Anterior cingulate cortex (tissue), 58 donors: ENCODE results near the gene TMEM87B.
"Not testable (repeated sequence)": the region's sequence is repeated elsewhere in the genome, so short reads cannot be mapped to it uniquely, and the experiment has no call there.

ENCODE experiments used
- DNase-seq, 58 donors: peaks; one replicate each; lab custom pipeline; 2025; lab: John Stamatoyannopoulos, UW

TMEM87B gene

DNA sequence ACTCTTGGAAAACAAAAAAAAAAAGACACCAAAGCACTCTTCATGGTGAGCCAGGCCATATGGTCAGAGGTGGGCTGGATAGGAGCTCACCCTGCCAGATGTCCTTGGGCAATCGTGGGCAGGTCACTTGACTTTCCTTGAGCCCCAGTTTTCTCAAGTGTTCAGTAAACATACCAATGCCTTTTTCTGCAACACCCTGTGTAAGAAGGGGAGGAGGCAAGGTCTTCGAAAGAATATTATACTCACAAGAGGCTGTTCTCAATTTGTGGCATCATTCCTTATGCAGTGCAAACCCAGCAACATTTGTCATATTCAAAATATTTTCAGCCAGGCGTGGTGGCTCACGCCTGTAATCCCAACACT is 22.9 kb upstream of the TMEM87B start:
- no peak for DNase-seq

DNA sequence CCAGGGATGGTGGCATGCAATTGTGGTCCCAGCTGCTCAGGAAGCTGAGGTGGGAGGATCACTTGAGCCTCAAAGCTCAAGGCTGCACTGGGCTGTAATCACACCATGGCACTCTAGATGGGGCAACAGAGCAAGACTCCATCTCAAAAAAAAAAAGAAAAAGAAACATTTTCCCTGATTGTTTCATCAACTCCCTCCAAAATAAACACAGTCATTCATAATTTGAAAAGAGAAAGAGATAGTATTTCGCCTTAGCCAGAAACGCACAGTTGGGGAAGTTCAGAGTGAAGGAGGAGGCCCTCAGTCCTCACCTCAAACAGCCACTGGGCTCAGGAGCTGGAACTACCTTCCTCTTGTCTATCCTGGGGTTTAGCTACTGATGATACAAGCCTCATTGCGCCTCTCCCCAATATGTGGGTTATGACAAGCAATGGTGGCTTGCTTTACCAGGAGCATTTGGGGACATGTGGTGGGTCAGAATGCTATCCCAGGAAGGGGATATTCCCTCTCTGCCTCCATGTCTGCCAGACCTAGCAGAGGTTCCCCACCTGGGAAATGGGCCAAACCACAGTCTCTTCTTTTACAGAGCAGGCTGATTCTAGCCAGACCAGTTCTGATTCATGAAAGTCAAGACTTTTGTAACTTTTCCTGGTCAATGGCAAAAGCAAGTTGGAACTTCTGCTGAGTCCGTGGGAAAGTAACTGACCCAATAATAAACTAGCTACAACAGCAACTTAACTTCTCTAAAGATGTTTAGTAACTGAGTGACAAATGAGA is 22.2 kb upstream of the TMEM87B start:
- DNase-seq, result peak in 15 of 58 donors; percentile 3 to 59 (median 17)

DNA sequence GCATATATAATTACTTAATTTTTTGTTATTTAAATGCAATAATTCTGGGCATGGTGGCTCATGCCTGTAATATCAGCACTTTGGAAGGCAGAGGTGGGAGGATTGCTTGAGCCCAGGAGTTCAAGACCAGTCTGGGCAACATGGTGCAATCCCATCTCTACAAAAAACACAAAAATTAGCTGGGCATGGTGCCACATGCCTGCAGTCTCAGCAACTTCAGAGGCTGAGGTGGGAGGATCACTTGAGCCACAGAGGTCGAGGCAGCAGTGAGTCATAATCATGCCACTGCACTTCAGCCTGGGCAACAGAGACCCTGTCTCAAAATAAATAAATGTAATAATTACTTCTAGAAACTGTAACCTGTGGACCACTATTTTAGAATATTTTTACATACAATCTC is 21.5 kb upstream of the TMEM87B start:
- DNase-seq, result no peak

DNA sequence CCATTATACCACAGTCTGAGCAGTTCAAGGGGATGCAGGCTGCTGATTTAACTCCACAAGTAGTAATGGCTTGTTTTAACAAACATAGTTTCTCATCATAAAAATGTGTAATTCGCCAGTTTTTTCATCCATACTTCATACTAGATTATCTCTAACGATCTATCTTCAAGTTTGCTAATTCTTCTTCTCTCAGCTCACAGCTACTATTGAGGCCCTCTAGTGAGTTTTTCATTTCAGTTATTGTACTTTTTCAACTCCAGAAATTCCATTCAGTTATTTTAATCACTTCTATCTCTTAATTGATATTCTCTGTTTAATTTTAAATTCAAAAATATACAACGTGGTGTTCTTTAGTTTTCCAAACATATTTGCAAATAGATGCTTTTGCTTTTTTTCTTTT is 20.1 kb upstream of the TMEM87B start:
- DNase-seq, result no peak

DNA sequence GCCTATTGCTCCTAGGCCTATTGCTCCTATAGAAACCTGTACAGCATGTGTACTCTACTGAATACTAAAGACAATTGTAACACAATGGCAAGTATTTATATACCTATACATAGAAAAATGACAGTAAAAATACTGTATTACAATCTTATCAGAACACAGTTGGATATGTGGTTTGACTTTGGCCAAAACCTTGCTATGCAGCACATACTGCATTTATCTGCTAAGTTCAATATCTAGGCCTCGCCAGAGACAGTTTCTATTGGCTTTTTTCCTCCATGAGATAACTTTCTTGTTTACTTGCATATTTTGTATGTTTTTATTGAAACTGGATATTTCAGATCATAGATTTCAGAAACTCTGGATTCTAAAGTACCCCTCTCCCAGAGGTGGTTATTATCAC is 19.3 kb upstream of the TMEM87B start:
- no peak for DNase-seq

DNA sequence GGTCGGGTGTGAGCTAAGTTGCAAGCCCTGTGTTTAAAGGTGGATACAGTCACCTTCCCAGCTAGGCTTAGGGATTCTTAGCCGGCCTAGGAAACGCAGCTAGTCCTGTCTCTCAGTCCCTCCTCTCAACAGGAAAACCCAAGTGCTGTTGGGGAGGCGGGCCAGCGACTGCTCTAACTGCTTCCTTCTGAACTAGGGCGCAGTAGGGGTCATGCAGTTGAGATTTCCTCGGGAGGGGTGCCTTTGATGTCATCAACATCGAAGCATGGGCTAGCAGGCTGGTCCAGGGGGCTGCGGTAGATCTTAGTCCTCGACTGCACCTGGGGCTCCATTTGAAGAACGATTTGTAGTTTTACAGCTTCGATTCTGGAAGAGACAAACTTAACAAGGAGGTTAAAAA is 15.5 kb upstream of the TMEM87B start:
- DNase-seq, result not testable (repeated sequence)

DNA sequence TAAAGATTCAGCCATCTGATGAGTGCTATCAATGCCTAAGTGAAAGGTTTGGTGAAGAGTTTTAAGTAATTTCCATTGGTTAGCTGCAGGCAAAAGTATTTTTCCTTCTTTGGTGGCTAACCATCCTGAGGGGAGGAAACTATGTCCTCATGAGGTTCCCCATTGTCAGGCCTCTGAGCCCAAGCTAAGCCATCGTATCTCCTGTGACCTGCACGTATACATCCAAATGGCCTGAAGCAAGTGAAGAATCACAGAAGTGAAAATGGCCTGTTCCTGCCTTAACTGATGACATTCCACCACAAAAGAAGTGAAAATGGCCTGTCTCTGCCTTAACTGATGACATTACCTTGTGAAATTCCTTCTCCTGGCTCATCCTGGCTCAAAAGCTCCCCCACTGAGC is 15.0 kb upstream of the TMEM87B start:
- DNase-seq, result not testable (repeated sequence)

DNA sequence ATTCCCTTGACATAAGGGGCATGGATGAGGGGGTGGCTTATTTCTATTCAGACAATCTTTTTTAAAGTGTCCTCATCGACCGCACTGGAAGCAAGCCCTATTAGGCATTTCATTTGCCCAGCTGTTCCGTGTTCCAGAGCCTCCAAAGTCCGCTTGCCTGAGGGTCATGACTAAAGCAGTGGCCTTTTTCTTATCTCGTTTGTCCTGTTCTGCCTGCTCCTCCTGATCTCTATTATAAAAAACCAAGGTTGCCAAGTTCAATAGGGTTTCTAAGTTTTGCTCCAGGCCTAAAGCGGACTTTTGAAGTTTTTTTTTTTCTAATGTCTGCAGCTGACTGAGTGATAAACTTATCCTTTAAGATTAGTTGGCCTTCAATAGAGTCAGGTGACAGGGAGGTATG is 13.6 kb upstream of the TMEM87B start:
- DNase-seq, result not testable (repeated sequence)

DNA sequence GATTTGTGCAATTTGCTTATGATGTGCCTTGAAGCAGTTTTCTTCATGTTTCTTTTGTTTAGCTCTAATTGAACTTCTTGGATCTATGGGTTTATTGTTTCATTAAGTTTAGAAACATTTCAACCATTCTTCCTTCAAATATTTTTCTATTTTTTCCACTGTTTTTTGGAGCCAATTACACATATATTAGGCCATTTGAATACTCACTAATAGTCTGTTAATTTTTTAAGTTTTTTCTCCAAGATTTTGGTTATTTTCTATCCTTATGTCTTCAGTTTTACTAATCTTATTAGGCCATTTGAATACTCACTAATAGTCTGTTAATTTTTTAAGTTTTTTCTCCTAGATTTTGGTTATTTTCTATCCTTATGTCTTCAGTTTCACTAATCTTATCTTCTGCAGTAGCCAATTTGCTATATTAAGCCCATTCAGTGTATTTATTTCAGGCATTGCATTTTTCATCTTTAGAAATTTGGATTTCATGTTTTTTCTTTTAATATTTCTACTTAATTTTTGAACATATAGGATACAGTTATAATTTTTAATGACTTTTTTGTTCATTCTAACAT is 9.5 kb upstream of the TMEM87B start:
- DNase-seq, result no peak

DNA sequence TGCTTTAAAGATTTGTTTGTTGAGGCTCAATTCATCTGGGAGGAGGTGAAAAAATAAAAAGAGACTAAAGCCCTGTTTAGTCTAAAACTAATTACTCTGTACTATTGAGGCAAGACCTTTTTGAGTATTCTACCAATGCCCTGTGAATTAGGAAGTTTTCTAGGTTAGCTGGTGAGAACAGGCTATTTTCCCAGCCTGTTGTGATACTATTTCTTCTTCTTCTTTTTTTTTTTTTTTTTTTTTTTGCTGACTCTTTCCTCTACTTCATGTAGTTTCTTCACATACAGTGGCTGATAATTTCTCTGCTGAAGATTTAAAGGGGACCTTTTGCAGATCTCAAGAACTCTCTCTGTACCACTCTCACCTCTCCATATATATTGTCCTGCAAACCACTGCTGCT is 8.8 kb upstream of the TMEM87B start:
- no peak for DNase-seq

DNA sequence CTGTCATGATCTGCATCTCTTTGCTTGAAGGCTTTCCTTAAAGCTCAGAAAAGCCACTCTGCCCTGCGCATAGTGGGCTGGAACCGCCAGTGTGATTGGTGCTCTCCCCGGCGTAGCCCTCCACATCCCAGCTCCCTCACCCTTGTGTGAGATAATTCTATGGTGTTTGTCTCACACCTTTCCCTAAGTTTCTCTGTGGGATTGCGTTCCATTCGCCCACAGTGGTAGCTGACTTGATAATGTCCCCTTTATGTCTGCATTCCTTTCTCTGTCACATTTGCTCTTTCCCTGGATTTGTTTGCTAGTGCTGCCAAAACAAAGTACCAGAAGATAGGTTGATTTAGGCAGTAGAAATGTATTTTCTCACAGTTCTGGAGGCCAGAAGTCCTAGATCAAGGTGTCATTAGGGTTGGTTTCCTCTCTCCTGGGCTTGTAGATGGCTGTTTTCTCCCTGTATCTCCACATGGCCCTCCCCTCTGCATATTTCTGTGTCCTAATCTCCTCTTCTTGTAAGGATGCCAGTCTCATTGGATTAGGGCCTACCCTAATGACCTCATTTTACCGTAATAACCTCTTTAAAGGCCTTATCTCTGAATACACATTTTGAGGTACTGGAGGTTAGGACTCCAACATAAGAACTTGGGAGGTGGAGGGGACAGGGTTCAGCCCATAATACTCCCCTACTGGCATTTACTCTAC is 7.4 kb upstream of the TMEM87B start:
- no peak for DNase-seq

DNA sequence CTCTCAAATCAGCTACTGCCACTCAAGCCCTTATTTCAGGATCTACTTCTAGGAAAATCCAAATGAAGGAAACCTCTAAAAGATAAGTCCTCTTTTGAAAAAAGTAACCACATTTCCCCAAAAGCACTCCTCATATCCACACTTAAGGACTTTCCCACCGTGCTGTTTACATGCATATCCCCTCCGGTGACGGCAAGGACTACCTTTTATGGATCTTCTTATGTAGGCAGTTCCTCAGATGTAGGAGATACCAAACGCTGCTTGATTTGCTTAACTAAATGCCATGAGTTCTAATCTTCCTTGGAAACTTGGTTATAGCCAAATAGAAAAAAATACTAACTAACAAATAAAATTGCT is 6.9 kb upstream of the TMEM87B start:
- DNase-seq, result no peak

DNA sequence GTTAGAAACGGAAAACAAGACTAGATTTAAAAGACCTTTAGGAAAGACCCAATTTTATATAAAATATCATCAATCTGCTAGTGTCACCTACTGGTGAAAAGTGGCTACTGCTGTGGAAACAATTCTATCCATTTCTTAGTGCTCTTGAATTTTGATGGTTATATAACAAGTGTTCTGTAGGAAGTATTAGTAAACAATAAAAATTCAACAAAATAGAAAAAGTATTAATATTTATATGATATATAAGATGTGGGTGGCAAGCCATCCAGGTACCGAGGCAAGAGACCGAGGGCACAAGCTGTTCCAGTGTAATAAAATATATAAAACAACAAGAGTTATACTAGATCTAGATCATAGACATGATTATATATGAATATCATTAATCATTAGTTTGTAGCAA is 6.2 kb upstream of the TMEM87B start:
- peak in 4 of 58 donors; percentile 7 to 42 (median 14) for DNase-seq

DNA sequence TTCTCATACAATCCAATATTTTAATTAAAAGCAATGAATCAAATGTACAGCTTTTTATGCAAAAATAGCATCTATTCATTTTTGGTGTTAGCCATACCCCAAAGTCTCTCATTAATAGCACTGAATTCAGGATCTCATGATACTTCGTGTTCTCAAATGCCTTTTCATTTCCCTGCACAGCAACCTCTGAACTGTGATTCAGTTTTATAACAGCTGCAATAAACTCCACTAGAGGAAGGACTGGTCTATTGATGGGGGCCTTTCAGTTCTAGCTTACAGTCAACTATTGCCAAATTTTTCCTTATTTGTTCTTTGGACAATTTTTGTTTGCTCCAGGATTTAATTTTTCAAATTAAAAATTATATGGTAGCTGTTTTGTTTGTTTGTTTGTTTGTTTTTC is 4.8 kb upstream of the TMEM87B start:
- no peak for DNase-seq

DNA sequence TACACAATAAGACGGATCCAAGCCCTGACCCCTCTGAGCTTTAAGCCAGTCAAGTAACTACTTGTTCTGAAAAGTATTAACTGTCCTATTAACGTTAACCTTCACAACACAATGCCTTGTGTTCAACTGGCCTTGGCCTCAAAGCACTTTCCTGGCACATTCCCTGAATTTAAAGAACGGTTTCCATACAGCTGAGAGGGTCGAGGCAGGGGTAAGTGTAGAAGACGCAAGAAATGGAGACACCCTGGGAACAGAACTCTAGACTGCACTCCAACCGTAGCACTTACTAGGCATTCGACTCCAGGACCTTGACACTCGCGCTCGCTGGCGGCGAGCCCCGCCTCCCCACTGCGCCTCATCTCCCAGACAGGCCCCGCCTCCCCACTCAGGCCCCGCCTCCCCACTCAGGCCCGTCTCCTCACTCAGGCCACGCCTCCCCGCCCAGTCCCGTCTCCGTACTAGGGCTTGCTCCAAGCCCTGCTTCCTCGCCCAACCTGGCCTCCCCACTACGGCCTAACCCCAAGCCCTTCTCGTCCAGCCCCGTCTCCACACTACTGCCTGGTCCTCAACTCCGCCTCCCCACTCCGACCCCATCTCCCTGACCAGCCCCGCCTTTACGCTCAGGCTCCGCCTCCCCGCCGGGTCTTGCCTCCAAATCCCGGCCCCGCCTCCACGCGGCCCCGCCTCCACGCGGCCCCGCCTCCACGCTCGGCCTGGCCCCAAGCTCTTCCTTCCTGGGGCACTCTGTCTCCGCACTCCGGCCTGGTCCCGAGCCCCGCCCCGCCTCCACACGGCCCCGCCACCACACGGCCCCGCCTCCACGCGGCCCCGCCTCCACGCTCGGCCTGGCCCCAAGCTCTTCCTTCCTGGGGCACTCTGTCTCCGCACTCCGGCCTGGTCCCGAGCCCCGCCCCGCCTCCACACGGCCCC is 887 bp upstream of the TMEM87B start:
- DNase-seq, result peak; percentile 33 to 100 (median 98)

DNA sequence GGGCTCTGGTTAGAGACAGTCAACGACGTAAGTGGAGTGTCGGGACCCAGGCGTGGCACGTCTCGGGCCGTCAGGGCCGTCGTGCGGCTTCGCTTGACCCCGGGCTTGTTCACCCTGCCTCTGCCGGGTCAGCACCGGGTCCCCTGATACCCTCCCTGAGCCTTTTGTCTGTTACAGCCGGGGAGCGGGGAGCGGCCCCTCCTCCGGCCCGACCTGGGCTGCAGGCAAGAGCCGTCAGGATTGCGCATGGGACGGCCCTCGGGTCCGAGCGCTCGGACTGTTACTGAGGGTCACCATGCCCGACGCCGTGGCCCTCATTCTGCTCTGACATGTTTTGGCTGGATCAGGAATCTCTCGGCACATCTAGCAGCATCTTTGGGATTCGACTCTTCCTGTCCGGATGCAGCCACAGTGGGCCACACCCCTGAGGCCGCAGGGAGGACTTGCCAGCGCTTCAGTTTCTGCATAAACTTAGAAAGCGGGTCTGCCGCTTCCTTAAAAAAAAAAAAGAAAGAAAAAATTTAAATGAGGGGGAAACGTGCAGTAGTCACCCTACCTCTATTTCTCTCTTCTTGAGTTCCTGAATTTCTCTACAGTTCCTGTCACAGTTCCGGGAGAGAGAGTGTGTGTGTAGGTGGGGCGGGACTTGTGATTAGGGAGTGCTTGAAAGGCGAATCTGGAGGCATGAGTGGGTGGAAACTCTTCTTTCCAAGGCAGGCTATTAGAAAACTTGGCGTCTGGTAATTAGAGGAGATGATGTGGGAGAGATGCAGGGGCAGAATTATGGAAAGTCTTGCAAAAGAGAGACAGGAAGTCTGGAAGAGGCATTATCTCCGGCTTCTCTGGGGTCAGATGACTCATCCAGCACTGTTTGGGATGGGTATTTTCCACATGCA is 909 bp downstream of the TMEM87B start:
- peak in 32 of 58 donors; percentile 11 to 67 (median 48) for DNase-seq

DNA sequence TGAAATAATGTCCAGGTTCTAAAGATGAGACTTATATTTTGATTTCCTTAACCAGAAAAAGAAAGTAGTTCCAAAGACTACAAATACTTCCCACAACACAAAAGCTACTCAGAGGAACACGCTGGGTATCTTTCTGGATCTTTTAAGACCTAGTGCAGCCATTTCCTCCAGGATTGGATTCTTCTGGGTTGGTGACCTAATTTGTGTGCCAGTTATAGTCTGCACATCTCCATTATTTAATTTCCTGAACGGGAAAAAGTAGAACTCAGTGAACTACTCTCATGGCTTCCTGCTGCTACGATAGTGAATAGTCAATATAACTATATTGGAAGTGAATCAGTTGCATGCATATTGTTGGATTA is 1.5 kb downstream of the TMEM87B start:
- DNase-seq, result no peak

DNA sequence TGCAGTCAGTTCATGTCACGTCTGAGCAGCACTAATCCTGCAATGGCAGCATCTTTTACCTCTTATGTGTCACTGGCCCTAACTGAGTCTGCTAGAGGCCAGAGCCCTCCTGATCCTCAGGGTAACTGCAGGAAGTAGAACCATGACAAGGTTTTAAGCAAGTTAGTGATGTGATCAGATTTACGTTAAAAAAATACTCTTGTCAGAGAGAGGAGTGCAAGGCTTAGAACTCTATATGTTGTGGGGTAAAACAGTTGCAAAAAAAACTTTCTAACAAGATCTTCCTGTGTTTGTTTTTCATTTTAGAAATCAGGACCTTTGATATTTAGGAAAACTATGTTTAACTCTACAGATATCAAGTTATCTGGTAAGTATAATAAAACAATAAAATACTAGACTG is 4.6 kb downstream of the TMEM87B start:
- DNase-seq, result no peak

DNA sequence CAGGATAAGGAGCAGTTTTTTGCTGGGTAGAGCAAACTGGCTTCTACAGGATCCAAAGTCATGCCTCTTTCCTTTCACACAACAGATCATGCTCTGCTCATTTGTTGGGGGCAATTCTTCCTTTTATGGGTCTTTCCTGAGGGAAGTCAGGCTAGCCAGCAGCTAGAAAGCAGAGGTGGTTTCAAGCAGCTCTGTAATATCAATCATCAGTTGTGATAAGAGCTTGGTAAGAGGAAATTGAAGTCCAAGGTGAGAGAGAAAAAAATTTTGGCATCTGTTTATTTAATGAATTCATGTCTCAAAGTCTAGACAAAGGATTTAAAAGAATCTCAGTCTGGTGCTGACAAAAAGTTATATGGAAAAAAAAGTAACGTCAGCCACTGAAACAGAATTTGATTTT is 6.2 kb downstream of the TMEM87B start:
- no peak for DNase-seq

DNA sequence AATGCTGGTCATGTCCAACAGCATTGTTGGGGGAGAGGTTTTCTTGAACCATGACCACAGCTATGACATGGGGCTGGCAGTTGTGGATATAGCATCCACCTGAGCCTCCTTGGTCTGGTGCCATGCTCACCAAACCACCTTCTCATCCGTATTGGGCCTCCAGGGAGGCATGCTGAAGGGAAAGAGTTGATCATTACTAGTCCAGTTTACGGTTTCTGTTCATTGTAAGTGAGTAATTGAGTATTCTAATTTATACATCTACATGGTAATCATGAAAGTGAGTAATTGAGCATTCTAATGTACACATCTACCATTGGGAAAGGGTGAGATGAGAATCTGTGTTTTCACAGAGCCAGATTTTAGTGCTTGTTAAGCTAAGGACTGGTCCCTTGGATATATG is 6.8 kb downstream of the TMEM87B start:
- no peak for DNase-seq
